Kidney (tissue), 14 donors: ENCODE results near the gene CACNA1H. TPM values are rescaled to one million over a fixed set of nuclear protein-coding genes. Genes with fewer than 3 reads are reported as not detected.

Source experiments
- DNase-seq, 5 donors: peaks; one replicate each; pipeline ENCODE4 v3.0.0-alpha.2; 2013 to 2020
- FAIRE-seq: peaks from 2 replicates; lab custom pipeline; 2012; peaks lifted over from hg19 to GRCh38; lab: Jason Lieb, UNC
- H3K27ac ChIP-seq, 2 donors: one replicate each; pipeline ENCODE4 v1.7.0; 2013; ENCODE audit warnings: low read depth in 2 of 2, low read length in 2 of 2, inconsistent platforms in 1 of 2
- H3K27me3 ChIP-seq: one replicate; pipeline ENCODE4 v1.7.1; 2013; ENCODE audit warnings: low read length, inconsistent platforms; ENCODE audit not compliant: control insufficient read depth, insufficient read depth
- H3K36me3 ChIP-seq, 3 donors: one replicate each; pipeline versions ENCODE4 v1.7.0 to v1.7.1; 2013; ENCODE audit warnings: low read length in 3 of 3, control low read depth in 1 of 3, inconsistent platforms in 1 of 3; ENCODE audit not compliant: insufficient read depth in 3 of 3, control insufficient read depth in 2 of 3
- H3K4me1 ChIP-seq, 3 donors: one replicate each; pipeline versions ENCODE4 v1.7.0 to v1.7.1; 2013; ENCODE audit warnings: low read length in 3 of 3, inconsistent platforms in 1 of 3, low read depth in 1 of 3; ENCODE audit not compliant: control insufficient read depth in 2 of 3, insufficient read depth in 2 of 3
- H3K4me3 ChIP-seq, 3 donors: one replicate each; pipeline versions ENCODE4 v1.7.0 to v1.8.1; 2013; ENCODE audit warnings: low read length in 3 of 3, control low read depth in 1 of 3, inconsistent platforms in 1 of 3
- H3K9ac ChIP-seq, 3 donors: one replicate each; pipeline versions ENCODE4 v1.7.0 to v1.7.1; 2013; ENCODE audit warnings: low read length in 3 of 3, control low read depth in 1 of 3, inconsistent platforms in 1 of 3
- H3K9me3 ChIP-seq, 3 donors: one replicate each; pipeline versions ENCODE4 v1.7.0 to v1.7.1; 2013; ENCODE audit warnings: low read length in 3 of 3, control low read depth in 1 of 3, inconsistent platforms in 1 of 3; ENCODE audit not compliant: control insufficient read depth in 2 of 3, insufficient read depth in 1 of 3
- intact Hi-C: fragments of 100-400 bp; cut with DNase I; formaldehyde crosslinking; loops from one replicate; pipeline ENCODE4 v1.11.1; 2022
- polyA plus RNA-seq: library from polyadenylated mRNA; stranded (reverse); fragments of 350-450 nt; fragmentation: Illumina TruSeq; extraction: RNeasy Lipid Tissue Mini Kit (QIAGEN cat#74804); gene quantifications from one replicate; pipeline ENCODE4 v1.2.3, GENCODE V29; 2014; ENCODE audit warnings: low read depth, low replicate concordance; ENCODE audit not compliant: insufficient read depth
- total RNA-seq: library from RNA; stranded (reverse); fragmentation: NEBNext Ultra II Directional; extraction: Animal tissue kit (Norgen Biotek cat#: 25700); gene quantifications from one replicate; pipeline ENCODE4 v1.2.1, GENCODE V29; 2021
- TF ChIP-seq, protein P1 (sequence below): IDR thresholded peaks from 3 replicates; pipeline ENCODE4 v1.5.1; 2012; ENCODE audit warnings: mild to moderate bottlenecking, moderate library complexity, borderline replicate concordance; ENCODE audit not compliant: insufficient read depth; ENCODE audit errors: extremely low read depth
- donor health status: control.
- donor health status: control.
- donor health status: control.
- donor health status: control.
- donor health status: control.
- donor health status: DM: yes; HTN: yes; CAD: no.
- donor health status: Normal renal cell carcinoma (clear cell type).

CACNA1H gene
- total and polyA plus RNA-seq, 2 donors from 2014 or later, result 6.4 to 20.6 TPM

DNA sequence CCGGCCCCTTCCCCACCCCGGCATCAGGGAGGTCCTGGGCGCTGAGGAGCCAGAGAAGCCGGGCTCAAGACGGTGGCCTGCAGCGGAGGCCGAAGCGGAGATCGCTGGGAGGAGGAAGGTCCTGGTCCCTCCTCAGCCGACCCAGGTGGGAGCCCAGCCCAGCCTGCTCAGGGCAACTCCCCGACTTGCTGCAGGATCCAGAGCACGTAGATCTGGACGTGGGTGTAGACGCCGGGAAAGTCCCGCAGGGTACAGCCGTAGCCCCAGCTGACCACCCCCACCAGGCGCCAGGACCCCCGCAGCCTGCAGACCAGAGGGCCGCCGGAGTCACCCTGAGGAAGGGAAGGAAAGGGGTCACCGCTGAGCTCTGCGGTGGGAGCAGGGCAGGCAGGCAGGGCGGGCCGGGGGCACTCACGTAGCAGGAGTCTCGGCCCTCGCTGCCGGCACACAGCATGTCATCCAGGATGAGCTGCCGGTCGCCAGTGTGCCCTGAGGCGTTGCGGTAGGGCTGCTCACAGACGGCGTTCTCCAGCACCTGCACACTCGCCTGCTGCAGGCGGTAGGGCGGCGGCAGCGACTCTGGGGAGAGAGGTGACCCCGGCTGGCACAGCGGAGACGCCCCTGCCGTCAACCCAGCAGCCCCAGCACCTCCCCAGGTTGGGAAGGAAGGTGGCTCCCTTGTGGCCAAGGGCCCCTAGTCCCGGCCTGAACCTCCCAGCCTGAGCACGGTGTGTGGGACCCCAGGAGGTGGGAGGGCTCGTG lies 108.4 kb downstream of the CACNA1H start:
- Histone ChIP-seq H3K9ac (no peak overlapping the region), H3K36me3 (no peaks in the 10 kb centered on the region), H3K4me1 (no peaks in the 10 kb centered on the region), H3K4me3 (no peak overlapping the region), H3K27me3 (no peaks in the 10 kb centered on the region), H3K27ac (no peak overlapping the region), H3K9me3 (no peaks in the 10 kb centered on the region)
- TF ChIP-seq, protein P1, sequence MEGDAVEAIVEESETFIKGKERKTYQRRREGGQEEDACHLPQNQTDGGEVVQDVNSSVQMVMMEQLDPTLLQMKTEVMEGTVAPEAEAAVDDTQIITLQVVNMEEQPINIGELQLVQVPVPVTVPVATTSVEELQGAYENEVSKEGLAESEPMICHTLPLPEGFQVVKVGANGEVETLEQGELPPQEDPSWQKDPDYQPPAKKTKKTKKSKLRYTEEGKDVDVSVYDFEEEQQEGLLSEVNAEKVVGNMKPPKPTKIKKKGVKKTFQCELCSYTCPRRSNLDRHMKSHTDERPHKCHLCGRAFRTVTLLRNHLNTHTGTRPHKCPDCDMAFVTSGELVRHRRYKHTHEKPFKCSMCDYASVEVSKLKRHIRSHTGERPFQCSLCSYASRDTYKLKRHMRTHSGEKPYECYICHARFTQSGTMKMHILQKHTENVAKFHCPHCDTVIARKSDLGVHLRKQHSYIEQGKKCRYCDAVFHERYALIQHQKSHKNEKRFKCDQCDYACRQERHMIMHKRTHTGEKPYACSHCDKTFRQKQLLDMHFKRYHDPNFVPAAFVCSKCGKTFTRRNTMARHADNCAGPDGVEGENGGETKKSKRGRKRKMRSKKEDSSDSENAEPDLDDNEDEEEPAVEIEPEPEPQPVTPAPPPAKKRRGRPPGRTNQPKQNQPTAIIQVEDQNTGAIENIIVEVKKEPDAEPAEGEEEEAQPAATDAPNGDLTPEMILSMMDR, result no peak
- intact Hi-C loops, result no loop called here
- DNase-seq (peak in 2 of 5 donors; percentile 51 to 74), FAIRE-seq (no peak)

- peak in 1 of 5 donors; percentile 52 for DNase-seq
- H3K27me3 ChIP-seq, result no peaks in the 10 kb centered on the region
These were observed 109.4 kb downstream of the CACNA1H start for GRCh38 chr16:1262210-1262845.

GRCh38 chr16:1262846-1263221 lies 109.9 kb downstream of the CACNA1H start:
- H3K4me1 ChIP-seq, result no peaks in the 10 kb centered on the region
- H3K27ac ChIP-seq, result no peak overlapping the region
- FAIRE-seq (no peak), DNase-seq (peak in 1 of 5 donors; percentile 49)
- no peaks in the 10 kb centered on the region for H3K9me3 ChIP-seq
- H3K27me3 ChIP-seq, result no peaks in the 10 kb centered on the region
- H3K36me3 ChIP-seq, result no peaks in the 10 kb centered on the region
- H3K9ac ChIP-seq, result no peak overlapping the region
- intact Hi-C loops, result no loop called here
- TF ChIP-seq, protein P1, result no peak
- no peak overlapping the region for H3K4me3 ChIP-seq

More at GRCh38 chr16:1262210-1262845, 109.4 kb downstream of the CACNA1H start:
- no peak for FAIRE-seq
- H3K27ac ChIP-seq, result no peak overlapping the region
- H3K9ac ChIP-seq, result no peak overlapping the region
- no peaks in the 10 kb centered on the region for H3K36me3 ChIP-seq
- no peaks in the 10 kb centered on the region for H3K9me3 ChIP-seq
- H3K4me1 ChIP-seq, result no peaks in the 10 kb centered on the region
- TF ChIP-seq, protein P1, result no peak
- intact Hi-C loops, result no loop called here
- no peak overlapping the region for H3K4me3 ChIP-seq
